Fibroblast of mammary gland (primary cell): ENCODE measurements around the gene MRPL55.

Experiments
- DNase-seq: peaks from one replicate; pipeline ENCODE4 v3.0.0-alpha.2; 2010; ENCODE audit warnings: low read depth
- H3K4me3 ChIP-seq: 2 replicates; pipeline ENCODE4 v1.5.1; 2011; ENCODE audit warnings: low read depth, mild to moderate bottlenecking, low read length, moderate library complexity; ENCODE audit not compliant: control insufficient read depth
- CTCF ChIP-seq: conservative IDR thresholded peaks from 2 replicates; pipeline ENCODE4 v1.5.1; 2011; ENCODE audit warnings: low read depth, low read length, inconsistent platforms; ENCODE audit not compliant: control insufficient read depth, insufficient read depth

Gene MRPL55

GRCh38 chr1:228150461-228151179, 41.5 kb upstream of the MRPL55 start:
- no peak for TF ChIP-seq CTCF
- no peak overlapping the region for H3K4me3 ChIP-seq
- peak; percentile 94 for DNase-seq

DNA sequence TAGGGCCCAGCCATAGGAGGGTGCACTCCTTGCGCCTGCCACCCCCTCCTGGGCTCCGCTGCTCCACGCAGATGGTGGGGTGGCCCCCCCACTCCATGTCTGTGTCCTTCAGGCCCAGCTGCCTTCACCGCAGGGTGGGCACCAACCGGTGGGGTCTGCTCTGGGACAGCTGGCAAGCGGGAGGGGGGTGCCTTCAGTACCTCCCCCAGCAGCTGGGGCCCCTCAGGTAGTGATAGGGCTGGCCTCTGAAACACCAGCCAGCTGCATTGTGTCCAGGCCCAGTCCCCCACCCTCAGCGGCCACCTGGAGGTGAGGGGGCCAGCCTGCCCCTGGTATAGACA, 41.0 kb upstream of the MRPL55 start:
- no peak for TF ChIP-seq CTCF
- H3K4me3 ChIP-seq, result no peak overlapping the region
- DNase-seq, result no peak

GRCh38 chr1:228149406-228150119, 40.5 kb upstream of the MRPL55 start, which contains the start of gene GJC2:
TSS of gene GJC2 (plus strand) at chr1:228149930. CDS start at chr1:228157759, 7,829 bp downstream.
- no peak for TF ChIP-seq CTCF
- no peak within 1 kb of the TSS for H3K4me3 ChIP-seq
- no peak for DNase-seq

DNA sequence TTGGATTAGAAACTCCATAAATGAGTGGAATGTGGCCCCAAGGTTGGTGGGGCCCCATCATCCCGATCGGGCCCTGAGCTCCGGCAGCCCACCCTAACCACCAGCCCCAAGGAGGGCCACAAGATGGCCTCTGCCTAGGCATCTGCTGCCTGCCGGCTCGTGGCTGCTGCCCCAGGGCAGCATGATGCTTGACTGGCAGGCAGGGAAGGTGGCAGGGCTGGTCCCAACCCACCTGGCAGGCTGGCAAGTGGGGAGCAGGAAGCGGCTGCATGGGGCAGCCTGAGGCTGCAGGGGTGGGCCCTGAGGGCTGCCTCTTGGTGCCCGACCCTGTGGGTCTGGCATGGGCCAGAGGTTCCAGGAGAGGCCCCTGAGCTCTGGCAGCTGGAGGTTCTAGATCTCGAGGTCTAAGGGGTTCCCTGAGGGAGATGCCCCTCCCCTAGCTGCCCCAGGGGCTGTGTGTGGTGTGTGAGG, 39.9 kb upstream of the MRPL55 start:
- no peak overlapping the region for H3K4me3 ChIP-seq
- no peak for TF ChIP-seq CTCF
- no peak for DNase-seq

GRCh38 chr1:228148196-228148861, 39.2 kb upstream of the MRPL55 start:
- TF ChIP-seq CTCF, result no peak
- peak; percentile 29 for DNase-seq
- no peak overlapping the region for H3K4me3 ChIP-seq

DNA sequence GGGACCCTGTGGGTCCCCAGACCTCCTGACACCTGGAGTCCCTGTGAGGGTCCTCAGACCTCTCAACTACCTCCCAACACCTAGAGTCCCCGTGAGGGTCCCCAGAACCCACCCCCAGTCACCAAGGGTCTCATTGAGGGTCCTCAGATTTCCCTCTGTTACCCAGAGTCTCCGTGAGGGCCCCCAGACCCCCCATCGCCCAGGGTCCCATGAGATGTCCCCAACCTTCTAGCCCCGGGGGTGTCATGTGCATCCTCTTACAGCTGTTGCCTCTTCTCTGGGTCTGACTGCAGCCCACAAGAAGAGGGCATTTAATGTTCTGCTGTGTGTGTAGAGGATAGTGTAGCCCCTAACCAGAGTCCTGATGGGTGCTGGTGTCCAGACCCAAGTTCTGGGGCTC, 38.7 kb upstream of the MRPL55 start:
- TF ChIP-seq CTCF, result no peak
- no peak overlapping the region for H3K4me3 ChIP-seq
- DNase-seq, result no peak
